Measurements from ENCODE around the gene PLIN1. TPM values are rescaled to one million over a fixed set of nuclear protein-coding genes. Genes with fewer than 3 reads are reported as not detected.

PLIN1 gene
- total RNA-seq, 2 donors from 2014 or later, result 3.8 to 4.6 TPM

DNA sequence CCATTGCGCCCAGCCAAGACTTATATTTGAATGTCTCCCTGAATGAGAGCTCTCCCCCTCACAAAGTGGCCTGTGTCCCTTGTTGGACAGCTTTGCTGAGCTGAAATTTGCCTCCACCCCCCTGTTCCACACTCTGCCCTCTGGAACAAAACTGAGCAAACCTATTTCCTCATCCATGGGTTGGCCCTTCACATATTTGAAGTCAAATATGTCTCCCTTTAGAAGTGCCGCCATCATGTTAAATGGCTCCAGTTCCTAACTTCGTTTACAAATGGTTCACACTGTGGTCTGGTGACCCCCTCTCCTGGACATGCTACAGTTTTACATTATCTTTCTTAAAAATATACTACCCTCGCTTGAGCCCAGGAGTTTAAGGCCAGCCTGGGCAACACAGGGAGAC is 4.6 kb downstream of the PLIN1 start:
- no peak for DNase-seq (ENCODE audit: low spot score)
- intact Hi-C loops (cut with DNase I), result no loop called here

DNA sequence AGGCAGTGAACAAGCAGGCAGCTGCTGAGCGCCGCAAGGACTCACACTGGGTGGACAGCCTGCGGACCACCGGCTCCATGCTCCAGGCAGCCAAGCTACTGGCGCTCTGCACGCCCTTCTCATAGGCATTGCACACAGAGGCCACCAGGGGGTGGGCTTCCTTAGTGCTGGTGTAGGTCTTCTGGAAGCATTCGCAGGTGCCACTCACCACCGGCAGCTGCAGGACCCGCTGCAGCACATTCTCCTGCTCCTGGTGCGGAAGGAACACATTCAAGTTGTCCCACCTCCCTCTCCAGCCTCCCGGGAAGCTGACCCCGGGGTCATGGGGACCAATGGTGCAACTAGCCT is 6.0 kb downstream of the PLIN1 start:
- DNase-seq (ENCODE audit: low spot score), result no peak
- intact Hi-C loops (cut with DNase I), result no loop called here

DNA sequence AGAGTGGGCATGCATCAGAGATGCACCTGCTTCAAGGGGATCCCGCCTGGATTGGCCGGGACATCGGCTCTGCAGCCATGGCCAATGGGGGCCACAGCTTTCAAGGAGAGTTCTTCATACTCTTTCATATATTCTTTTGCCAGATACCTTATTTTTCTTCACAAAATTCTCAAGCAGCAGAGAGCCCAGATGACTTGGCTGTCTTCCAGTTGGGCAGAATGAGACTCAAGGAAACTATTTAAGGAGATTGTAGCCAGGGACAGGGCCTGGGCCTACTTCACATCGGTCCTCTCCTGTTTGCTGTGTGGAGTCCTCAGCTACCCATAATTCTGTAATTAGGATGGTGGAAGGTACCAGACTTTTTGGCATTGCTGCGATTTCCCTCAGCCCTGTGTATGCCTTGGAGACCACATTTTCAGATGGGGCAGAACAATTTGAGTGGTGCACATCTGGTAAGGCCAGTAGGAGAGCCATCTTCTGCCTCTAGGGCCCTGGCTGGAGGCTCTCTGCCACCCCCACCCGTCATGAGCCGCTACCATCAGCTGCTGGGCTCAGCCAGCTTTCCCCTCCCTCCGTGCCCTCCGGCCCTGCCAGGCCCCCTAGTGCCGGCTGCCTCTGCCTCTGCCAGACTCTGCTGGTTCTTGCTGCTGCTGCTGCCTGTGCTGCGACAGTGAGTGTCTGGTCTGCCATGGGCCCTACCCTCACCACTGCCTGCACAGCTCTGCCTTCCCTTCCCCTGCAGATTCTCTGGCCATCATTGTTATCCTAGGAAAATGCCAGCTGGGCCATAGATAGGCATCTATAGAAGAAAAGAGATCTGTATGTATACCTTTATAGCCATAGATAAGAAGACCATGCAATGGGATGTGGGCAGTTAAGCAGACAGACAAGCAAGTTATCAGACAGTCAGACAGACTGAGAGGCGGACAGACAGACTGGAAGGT is 6.7 kb downstream of the PLIN1 start:
- intact Hi-C loops (cut with DNase I), result no loop called here
- no peak for DNase-seq (ENCODE audit: low spot score)

DNA sequence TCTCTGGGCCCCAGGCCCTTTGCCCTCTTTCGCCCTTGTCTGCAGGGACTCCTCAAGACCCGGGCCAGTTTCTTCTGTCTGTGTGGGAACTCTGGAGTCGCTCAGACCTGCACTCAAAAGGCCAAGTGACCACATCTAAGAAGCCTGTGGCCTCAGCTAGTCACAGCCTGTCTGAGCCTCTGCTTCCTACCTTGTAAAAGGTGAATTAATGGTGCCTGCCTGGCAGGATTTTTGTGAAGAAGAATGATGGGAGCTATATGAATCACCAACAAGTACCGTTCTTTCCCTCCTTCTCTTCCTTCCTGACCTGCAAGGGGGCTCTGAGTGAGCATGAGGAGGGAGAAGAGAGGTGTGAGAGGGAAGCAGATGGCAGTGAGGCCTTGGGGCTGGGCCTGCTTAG is 7.5 kb downstream of the PLIN1 start:
- no peak for DNase-seq (ENCODE audit: low spot score)
- intact Hi-C loops (cut with DNase I), result no loop called here

DNA sequence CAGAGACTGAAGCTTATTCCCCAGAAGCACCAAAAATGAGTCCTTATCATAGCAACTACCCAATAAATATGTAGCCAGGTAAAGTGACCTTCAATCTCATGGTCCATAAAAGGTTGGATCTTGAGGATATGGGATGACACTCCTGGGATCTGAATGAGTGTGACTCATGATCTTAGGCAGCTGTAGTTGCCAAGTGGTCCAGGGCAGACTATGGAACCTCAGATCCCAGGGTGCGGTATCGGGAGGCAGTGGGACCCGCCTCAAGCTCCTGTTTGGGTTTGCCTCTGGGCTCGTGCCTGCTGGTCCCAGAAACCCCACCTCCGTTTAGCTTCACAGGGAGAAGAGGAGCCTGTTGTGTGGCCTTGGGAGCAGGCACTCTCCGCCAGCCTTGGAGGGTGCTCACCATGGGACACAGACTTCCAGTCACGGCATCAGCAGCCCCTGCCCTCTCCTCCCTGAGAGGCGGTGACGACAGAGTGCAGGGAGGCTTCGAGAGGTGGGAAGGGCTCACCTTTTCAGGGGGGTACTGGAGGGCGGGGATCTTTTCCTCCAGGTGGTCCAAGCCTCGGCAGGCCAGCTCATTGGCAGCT is 8.1 kb downstream of the PLIN1 start:
- intact Hi-C loops (cut with DNase I), result no loop called here
- DNase-seq (ENCODE audit: low spot score), result no peak

DNA sequence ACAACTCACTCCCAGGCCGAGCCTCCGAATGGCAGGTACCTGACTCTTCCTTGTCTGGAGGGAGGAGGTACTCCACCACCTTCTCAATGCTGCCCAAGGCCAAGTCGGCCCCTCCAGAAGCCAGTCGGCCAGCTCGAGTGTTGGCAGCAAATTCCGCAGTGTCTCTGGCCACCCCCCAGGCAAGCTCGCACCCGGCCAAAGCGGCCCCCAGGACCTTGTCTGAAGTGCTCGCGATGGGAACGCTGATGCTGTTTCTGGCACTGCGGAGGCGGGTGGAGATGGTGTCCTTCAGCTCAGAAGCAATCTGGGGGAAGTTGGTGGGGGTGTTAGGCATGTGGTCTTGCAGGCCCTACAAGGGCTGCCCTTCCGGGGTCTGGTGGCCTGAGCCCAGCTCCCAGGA is 9.2 kb downstream of the PLIN1 start:
- no peak for DNase-seq (ENCODE audit: low spot score)
- intact Hi-C loops (cut with DNase I), result no loop called here

DNA sequence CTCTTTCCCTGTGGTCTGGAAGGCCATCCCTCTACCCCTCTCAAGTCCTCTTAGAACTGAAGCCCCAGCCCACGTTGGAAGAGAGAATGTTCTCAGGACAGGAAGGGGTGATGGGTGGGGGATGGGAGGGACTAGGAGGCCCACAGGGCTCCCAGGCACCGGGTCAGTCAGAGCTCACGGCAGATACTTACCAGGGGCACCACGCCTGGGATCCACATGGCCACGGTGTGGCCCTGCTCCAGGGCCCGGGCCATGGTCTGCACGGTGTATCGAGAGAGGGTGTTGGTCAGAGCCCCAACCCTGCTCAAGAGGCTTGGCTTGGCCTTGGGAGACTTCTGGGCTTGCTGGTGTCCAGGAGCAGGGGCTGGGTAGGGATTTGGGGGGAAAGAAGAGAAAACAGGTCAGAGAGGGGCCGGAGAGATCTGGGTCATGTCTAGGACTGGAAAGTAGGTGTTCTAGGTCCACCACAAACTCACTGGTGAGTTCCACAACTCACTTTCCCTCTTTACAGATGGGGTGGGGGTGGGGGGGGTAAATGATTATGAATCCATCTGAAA is 9.8 kb downstream of the PLIN1 start:
- DNase-seq (ENCODE audit: low spot score), result no peak
- intact Hi-C loops (cut with DNase I), result no loop called here

DNA sequence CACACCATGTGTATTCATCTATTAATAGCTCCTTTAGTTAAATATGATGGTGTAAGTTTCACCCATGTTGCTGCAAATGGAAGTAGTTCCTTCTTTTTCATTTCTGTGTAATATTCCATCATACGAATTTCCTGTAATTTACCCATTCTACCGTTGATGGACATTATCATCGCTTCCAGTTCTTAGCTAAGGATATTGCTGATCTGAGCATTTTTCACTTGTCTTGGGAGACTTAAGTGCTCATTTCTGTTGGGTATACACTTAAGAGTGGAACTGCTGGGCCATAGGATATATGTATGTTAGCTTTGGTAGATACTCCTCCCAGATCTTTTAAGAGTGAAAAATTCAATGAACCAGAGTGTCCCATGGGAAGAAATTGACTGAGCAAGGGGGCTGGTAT is 11.0 kb downstream of the PLIN1 start:
- no peak for DNase-seq (ENCODE audit: low spot score)
- intact Hi-C loops (cut with DNase I), result no loop called here

DNA sequence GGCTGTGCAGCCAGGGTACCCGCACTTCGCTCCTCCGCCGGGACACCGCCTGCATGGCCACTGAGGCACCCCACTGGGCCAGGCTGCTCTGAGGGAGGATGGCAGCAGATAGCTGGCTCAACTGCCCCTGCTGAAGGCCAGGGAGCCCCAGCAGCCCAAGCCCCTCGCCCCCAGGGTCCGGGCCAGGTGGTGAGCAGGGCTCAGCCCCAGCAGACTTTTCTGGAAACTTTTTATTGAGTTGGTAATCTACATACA is 11.5 kb downstream of the PLIN1 start:
- no peak for DNase-seq (ENCODE audit: low spot score)
- intact Hi-C loops (cut with DNase I), result no loop called here

DNA sequence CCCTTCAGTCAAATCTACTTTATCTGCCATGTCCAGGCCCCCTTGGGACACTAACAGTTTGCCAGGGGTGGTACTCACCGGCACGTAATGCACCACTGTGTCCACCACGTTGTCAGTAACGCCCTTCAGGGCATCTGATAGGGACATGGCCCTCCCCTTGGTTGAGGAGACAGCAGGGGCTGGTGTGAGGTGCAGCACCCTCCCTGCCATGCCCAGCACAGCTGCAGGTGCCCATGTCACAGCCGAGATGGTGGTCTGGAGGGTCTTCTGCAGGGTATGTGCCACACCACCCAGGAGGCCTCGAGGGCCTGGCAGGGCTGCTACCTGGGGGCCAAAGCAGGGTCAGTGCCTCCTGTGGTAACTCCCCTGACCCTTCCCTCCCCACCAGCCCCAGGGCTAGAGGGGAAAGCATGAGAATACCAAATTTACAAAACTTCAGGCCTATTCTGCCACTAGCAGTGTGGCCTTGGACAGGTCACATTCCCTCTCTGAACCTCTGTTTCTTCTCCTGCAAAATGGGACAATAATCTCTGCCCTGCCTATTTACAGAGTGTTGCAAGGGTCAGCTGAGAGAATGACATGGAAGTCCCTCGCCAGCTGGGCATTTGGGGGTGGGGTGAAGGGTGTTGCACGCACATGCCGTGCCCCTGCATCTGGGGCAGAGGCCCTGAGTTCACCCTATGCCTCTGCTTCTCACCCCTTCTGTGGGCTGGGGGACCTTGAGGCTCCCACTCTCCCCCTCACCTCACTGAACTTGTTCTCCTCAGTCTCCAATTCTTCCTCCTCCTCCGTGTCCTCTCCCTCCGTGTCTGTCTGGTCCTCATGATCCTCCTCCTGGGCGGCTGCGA is 12.1 kb downstream of the PLIN1 start:
- intact Hi-C loops (cut with DNase I), result no loop called here
- no peak for DNase-seq (ENCODE audit: low spot score)

DNA sequence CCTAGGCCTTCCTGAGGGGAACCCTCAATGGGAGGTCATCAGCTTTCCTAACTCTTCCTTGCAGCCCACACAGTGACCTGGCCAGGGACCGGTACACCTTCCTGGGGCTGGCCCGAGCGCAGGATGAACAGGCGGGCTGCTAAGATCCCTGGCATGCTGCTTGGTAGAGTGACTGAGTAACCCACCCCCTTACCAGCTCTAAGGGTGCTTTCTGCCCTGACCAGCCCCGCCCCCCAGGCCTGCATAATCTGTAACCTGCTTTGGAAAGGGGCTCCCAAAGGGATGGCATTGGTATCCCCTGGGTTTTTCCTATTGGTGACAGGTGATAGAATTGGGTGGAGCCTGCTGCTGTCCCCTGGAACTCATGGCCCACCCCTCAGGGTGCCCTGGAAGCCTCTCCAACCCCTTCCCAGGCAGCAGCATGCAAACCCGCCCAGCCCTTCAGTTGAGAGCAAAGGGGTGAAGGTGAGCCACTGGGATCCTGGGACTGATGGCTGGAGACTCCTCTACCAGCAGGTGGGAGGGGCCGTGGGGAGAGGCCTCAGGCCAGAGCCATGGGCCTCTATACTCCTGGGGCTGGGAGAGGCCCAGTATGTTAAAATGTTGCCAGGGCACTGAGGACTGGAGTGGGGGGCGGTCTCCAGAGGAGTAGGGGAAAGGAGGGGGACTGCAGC is 12.8 kb downstream of the PLIN1 start:
- intact Hi-C loops (cut with DNase I), result no loop called here
- no peak for DNase-seq (ENCODE audit: low spot score)

DNA sequence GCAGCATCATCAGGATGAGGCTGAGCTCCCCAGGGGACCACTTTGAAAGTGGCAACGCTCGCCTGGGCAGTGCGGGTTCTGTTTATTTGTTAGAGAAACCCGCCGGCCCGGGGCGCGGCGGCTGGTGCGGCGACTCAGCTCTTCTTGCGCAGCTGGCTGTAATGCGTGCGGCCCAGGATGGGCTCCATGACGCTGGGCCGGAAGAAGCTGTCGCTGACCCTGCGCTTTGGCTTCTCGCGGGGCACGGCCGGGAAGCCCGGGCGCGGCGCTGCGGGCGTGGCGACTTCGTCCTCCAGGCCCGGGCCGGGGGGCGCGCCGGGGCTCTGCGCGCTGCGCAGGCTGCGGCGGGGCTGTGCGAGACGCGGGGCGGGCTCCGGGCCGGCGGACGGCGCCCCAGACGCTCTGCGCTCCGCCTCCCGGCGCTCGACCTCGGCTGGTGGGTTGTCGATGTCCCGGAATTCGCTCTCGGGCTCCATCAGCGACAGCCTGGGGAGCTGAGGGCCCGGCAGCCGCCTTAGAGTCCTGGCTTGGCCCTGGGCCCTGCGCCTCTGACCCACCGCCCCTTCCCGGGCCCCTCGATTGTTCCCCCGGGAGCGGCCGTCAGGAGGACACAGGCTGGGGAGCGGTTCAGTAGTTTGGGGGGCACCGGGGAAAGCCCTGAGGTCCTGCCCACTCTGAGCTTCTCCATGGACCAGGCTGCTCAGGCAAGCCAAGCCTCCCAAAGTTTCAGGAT is 13.6 kb downstream of the PLIN1 start:
- intact Hi-C loops (cut with DNase I), result no loop called here
- peak; percentile 90 for DNase-seq (ENCODE audit: low spot score)

DNA sequence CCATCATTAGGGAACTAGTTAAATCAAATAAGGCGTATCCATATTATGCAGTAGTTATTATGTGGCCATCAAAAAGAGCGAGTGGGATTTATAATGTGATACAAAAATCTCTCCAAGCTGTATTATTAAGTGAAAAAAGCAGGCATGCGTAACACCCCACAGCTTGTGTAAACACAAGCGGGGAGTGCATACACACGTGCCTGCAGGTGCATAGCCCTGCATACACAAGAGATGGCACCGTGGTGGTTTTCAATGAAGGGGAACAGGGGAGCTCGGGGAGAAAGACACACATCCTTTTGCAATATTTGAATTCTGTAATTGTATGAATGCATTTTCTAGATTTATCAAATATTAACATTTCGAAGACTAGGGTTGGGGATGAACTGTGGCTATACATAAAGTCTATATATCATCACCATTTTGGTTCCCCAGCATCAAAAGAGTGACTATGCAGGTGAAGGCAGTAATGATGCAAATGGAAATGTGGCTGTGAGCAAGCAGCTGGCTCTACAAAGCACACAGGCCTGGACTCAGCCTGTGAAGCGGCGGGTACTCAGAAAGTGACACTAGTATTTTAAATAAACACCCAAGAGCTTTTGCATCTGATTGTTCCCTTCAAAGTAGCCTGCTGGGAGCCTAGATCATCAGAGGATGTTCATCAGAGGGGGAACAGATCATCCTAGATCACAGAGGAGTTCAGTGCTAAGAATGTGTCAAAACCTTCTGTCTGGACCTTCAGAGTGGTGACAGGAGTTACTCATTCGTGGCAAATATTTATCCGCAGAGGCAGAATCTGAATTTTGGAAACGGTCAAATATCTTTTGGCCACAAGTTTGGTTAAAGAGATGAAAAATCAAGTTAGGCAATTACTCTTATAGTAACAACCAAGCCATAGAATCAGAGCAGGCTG is 14.5 kb downstream of the PLIN1 start:
- no peak for DNase-seq (ENCODE audit: low spot score)

DNA sequence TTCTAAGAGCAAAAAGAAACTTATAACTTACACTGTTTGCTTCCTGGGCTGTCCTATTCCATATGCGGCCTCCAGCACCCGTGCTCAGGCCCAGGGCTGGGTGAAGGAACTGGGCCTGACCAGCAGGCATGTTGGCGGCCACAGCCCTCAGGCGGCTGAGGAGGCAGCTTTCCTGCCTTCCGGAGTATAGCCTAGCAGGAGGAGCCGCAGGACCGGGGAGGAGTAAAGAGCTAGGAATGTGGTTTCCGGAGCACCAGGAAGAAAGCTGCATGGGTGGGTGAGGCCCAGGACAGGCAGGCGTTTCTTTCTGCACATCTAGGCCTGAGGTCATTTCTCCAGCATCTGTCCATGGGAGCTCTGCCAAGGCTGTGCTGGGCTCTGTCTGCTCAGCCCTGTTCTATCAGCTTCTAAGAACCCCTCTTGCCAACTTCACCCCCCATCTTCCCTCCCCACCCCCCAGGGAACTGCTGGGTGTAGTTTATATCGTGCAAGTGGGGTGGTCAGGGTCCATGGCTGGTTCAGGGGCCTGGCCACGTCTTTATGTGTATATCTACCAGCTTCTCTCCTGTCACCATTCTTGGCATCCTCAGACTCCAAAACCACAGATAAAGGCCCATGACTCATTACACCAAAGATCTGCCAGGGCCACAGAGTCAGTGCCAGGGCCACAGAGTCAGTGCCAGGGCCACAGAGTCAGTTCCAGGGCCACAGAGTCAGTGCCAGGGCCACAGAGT is 16.1 kb downstream of the PLIN1 start:
- peak; percentile 91 for DNase-seq (ENCODE audit: low spot score)
- intact Hi-C loops (cut with DNase I), result no loop called here

More for the DNA sequence above, 14.5 kb downstream of the PLIN1 start:
- intact Hi-C loops (cut with DNase I), result no loop called here

DNA sequence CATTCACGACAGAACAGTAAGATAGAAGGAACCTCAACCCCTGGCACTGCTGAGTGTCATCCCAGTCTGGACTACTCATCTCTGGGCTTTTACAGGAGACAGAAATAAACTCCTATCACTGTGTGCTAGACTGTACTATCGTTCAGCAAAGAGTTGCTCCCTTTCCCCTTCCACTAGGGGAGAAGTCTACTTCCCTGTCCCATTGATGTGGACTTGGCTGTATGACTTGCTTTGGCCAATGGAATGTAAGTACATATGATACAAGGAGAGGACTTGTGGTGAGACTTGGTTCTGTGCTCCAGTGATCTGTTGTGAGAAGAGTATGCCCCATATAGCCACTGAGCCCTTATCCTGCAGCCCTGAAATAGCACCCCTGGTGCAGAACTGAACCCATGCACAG is 18.6 kb downstream of the PLIN1 start:
- no peak for DNase-seq (ENCODE audit: low spot score)
- intact Hi-C loops (cut with DNase I), result no loop called here

DNA sequence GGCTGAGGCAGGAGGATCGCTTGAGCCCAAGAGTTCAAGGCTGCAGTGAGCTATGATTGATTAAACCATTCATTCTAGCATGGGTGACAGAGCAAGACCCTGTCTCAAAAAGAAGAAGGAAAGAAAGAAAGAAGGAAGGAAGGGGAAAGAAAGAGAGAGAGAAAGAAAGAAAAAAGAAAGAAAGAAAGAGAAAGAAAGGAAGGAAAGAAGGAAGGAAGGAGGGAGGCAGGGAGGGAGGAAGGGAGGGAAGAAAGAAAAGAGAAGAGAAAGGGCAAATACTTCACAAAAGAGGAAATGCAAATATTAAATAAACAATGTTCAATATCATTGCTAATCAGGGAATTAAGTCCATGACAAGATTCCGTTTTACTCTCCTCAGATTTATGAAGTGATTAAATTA is 19.9 kb downstream of the PLIN1 start:
- intact Hi-C loops (cut with DNase I), result no loop called here
- DNase-seq (ENCODE audit: low spot score), result no peak

DNA sequence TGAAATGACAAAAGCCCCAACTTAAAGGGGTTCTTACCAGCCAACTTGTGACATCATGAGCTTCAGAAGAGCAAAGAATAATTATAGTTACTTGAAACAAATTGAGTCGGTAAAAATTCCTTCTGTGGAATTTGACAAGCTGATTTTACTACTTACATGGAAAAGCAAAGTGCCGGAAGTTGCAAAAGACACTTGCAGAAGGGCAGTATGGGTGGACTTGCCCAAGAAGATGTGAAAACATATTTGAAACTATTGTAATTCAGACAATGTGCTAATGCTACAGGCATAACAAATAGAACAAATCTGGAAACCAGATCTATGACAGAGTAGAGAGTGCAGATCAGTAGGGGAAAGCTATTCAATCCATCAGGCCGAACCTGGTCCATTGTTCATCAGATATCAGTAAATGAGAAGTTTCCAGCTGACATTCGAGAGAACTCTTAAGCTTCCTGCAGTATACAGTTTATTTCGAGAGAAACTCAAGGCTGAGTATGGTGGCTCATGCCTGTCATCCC is 21.4 kb downstream of the PLIN1 start:
- intact Hi-C loops (cut with DNase I), result no loop called here
- DNase-seq (ENCODE audit: low spot score), result no peak
